PFSK-1 (cell line): ENCODE measurements around the gene PLA2R1.

Experiments
- POLR2AphosphoS5 ChIP-seq: IDR thresholded peaks from 2 replicates; pipeline ENCODE4 v1.6.1; 2012; ENCODE audit warnings: low read depth, mild to moderate bottlenecking, control low read depth, low read length, moderate library complexity
- SIN3A ChIP-seq: IDR thresholded peaks from 2 replicates; pipeline ENCODE4 v1.6.1; 2012; ENCODE audit warnings: mild to moderate bottlenecking, low read length, moderate library complexity, borderline replicate concordance; ENCODE audit not compliant: insufficient read depth
- TAF1 ChIP-seq: IDR thresholded peaks from 2 replicates; pipeline ENCODE4 v1.6.1; 2012; ENCODE audit warnings: low read length, control low read depth, borderline replicate concordance; ENCODE audit not compliant: insufficient read depth
- TF ChIP-seq, protein P1 (sequence below), 2 experiments: IDR thresholded peaks; 2 replicates each; pipeline versions ENCODE4 v1.6.1 to v1.8.0; 2011 to 2012; ENCODE audit warnings: low read depth in 2 of 2, low read length in 2 of 2, control low read depth in 1 of 2, inconsistent platforms in 1 of 2, mild to moderate bottlenecking in 1 of 2, moderate library complexity in 1 of 2; ENCODE audit not compliant: insufficient read depth in 1 of 2

DNA sequence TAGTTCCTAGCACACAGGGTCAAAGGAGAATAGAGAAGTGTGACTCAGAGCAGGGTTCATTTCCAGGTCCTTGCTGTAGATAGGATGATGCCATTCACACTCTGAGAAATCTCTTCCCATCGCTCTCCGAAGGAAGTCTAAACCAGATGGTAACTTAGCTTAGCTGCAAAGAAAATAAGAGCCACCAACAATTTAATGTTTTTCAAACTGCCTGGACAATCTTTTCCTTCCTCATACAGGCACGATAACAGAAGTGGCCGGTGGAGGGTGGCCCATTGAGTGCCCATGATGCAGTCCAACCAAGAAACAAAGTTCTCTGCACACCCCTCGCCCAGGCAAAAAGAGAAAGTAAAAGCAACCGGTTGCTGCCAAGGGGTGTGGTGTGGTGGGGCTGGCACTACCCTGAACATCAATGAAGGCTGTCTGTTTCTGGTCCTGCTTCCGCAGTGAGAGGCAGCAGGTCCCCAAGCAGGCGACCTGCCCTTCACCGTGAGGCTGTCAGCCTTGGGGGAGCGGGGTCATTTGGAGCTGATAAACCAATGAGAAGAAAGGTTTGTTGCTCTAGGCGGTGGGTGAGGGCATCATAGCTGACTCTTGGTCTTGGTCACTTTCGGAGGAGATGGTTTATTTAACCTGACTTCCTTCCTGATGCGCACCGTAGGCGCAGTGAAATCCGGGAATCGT lies 158.8 kb downstream of the PLA2R1 start:
- TF ChIP-seq, protein P1, sequence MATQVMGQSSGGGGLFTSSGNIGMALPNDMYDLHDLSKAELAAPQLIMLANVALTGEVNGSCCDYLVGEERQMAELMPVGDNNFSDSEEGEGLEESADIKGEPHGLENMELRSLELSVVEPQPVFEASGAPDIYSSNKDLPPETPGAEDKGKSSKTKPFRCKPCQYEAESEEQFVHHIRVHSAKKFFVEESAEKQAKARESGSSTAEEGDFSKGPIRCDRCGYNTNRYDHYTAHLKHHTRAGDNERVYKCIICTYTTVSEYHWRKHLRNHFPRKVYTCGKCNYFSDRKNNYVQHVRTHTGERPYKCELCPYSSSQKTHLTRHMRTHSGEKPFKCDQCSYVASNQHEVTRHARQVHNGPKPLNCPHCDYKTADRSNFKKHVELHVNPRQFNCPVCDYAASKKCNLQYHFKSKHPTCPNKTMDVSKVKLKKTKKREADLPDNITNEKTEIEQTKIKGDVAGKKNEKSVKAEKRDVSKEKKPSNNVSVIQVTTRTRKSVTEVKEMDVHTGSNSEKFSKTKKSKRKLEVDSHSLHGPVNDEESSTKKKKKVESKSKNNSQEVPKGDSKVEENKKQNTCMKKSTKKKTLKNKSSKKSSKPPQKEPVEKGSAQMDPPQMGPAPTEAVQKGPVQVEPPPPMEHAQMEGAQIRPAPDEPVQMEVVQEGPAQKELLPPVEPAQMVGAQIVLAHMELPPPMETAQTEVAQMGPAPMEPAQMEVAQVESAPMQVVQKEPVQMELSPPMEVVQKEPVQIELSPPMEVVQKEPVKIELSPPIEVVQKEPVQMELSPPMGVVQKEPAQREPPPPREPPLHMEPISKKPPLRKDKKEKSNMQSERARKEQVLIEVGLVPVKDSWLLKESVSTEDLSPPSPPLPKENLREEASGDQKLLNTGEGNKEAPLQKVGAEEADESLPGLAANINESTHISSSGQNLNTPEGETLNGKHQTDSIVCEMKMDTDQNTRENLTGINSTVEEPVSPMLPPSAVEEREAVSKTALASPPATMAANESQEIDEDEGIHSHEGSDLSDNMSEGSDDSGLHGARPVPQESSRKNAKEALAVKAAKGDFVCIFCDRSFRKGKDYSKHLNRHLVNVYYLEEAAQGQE (IDR thresholded peaks at IDR 0.05; ENCODE audit: insufficient read depth in 1 of 2, low read depth in 2 of 2, low read length in 2 of 2): no peak
- TF ChIP-seq POLR2AphosphoS5: no peak
- TF ChIP-seq SIN3A: no peak
- TF ChIP-seq TAF1: no peak
